Keratinocyte (primary cell): ENCODE measurements around the gene AFF2. TPM values are rescaled to one million over a fixed set of nuclear protein-coding genes. Genes with fewer than 3 reads are reported as not detected.
"Not testable (repeated sequence)": the region's sequence is repeated elsewhere in the genome, so short reads cannot be mapped to it uniquely, and the experiment has no call there.

Experiments used
- DNase-seq: peaks from one replicate; pipeline ENCODE4 v3.0.0-alpha.2; 2011; ENCODE audit warnings: low read depth, missing footprints, low spot score
- FAIRE-seq: peaks from 2 replicates; lab custom pipeline; 2011; peaks lifted over from hg19 to GRCh38; lab: Jason Lieb, UNC
- H2AFZ ChIP-seq: 2 replicates; pipeline ENCODE4 v1.6.0; 2012; ENCODE audit warnings: low read length, control low read depth, inconsistent platforms; ENCODE audit not compliant: control insufficient read depth
- H3K27ac ChIP-seq: 2 replicates; pipeline ENCODE4 v1.5.1; 2011; ENCODE audit warnings: low read length; ENCODE audit not compliant: control insufficient read depth, insufficient read depth
- H3K27me3 ChIP-seq: 3 replicates; pipeline ENCODE4 v1.6.0; 2011; ENCODE audit warnings: low read length; ENCODE audit not compliant: control insufficient read depth, insufficient read depth; ENCODE audit errors: extremely low read depth
- H3K36me3 ChIP-seq, 2 experiments: 2 replicates in 1 of 2; 3 replicates in 1 of 2; pipeline ENCODE4 v1.5.1; 2011; ENCODE audit warnings: low read length in 2 of 2, mild to moderate bottlenecking in 1 of 2; ENCODE audit not compliant: control insufficient read depth in 2 of 2, insufficient read depth in 2 of 2; ENCODE audit errors: extremely low read depth in 1 of 2
- H3K4me1 ChIP-seq: 3 replicates; pipeline ENCODE4 v1.5.1; 2011; ENCODE audit warnings: low read length; ENCODE audit not compliant: control insufficient read depth, insufficient read depth; ENCODE audit errors: extremely low read depth
- H3K4me2 ChIP-seq: 3 replicates; pipeline ENCODE4 v1.6.0; 2011; ENCODE audit warnings: low read depth, low read length; ENCODE audit not compliant: control insufficient read depth, insufficient read depth; ENCODE audit errors: extremely low read depth
- H3K4me3 ChIP-seq, 3 experiments: fragments of 200-600 bp in 1 of 3; sonication (generic) in 1 of 3; 2 replicates in 2 of 3; 3 replicates in 1 of 3; pipeline ENCODE4 v1.5.1; 2011 to 2016; ENCODE audit warnings: low read length in 3 of 3, mild to moderate bottlenecking in 3 of 3, control low read depth in 2 of 3, inconsistent platforms in 1 of 3, low read depth in 1 of 3, mixed read lengths in 1 of 3, mixed run types in 1 of 3, moderate library complexity in 1 of 3; ENCODE audit not compliant: control insufficient read depth in 2 of 3, insufficient read depth in 2 of 3; ENCODE audit errors: extremely low read depth in 1 of 3
- H3K79me2 ChIP-seq: 2 replicates; pipeline ENCODE4 v1.6.0; 2012; ENCODE audit warnings: low read length; ENCODE audit not compliant: control insufficient read depth, insufficient read depth
- H3K9ac ChIP-seq: 3 replicates; pipeline ENCODE4 v1.6.0; 2011; ENCODE audit warnings: low read length; ENCODE audit not compliant: control insufficient read depth, insufficient read depth; ENCODE audit errors: extremely low read depth
- H3K9me1 ChIP-seq: 3 replicates; pipeline ENCODE4 v1.6.0; 2011; ENCODE audit warnings: low read length; ENCODE audit not compliant: control insufficient read depth, insufficient read depth; ENCODE audit errors: extremely low read depth
- H3K9me3 ChIP-seq: 2 replicates; pipeline ENCODE4 v1.5.1; 2012; ENCODE audit warnings: low read depth, low read length; ENCODE audit not compliant: control insufficient read depth
- H4K20me1 ChIP-seq: 3 replicates; pipeline ENCODE4 v1.6.0; 2011; ENCODE audit warnings: low read length; ENCODE audit not compliant: control insufficient read depth, insufficient read depth; ENCODE audit errors: extremely low read depth
- EZH2 ChIP-seq: IDR thresholded peaks from one replicate; pipeline ENCODE4 v1.6.1; 2012; ENCODE audit warnings: inconsistent platforms, mild to moderate bottlenecking, low read length, moderate library complexity
- dilution Hi-C: fragments of 300-500 bp; cut with MboI; formaldehyde crosslinking; loops from one replicate; pipeline ENCODE4 v1.7.0; 2020; ENCODE audit warnings: low sequenced_read_pairs; ENCODE audit not compliant: extremely low pct_ligation_motif_present
- polyA plus RNA-seq, 5 experiments: library from polyadenylated mRNA; depleted of rRNA in 3 of 5; stranded (reverse) in 3 of 5; stranded (forward) in 1 of 5; unstranded in 1 of 5; fragments of >200 nt; gene quantifications; 1 replicate in 1 of 5; 2 replicates in 3 of 5; 3 replicates in 1 of 5; pipeline versions ENCODE4 v1.2.1 to v1.2.3, GENCODE V29; 2011 to 2012; ENCODE audit warnings: missing spikeins in 2 of 5, low read depth in 1 of 5, low replicate concordance in 1 of 5
- TF ChIP-seq, protein P1 (sequence below), 3 experiments: IDR thresholded peaks in 1 of 3; conservative IDR thresholded peaks in 1 of 3; optimal IDR thresholded peaks in 1 of 3; 2 replicates in 2 of 3; 3 replicates in 1 of 3; pipeline versions ENCODE3 to v1.5.1; 2011; ENCODE audit warnings: low read length in 3 of 3, mild to moderate bottlenecking in 3 of 3, moderate library complexity in 2 of 3, control low read depth in 1 of 3, inconsistent platforms in 1 of 3; ENCODE audit not compliant: insufficient read depth in 2 of 3; ENCODE audit errors: extremely low read depth in 1 of 3

Gene AFF2
- polyA plus RNA-seq, 1 donor (not counting 4 experiments of a cell fraction or from before 2014, with no cell fraction given), result 0.01 TPM

DNA sequence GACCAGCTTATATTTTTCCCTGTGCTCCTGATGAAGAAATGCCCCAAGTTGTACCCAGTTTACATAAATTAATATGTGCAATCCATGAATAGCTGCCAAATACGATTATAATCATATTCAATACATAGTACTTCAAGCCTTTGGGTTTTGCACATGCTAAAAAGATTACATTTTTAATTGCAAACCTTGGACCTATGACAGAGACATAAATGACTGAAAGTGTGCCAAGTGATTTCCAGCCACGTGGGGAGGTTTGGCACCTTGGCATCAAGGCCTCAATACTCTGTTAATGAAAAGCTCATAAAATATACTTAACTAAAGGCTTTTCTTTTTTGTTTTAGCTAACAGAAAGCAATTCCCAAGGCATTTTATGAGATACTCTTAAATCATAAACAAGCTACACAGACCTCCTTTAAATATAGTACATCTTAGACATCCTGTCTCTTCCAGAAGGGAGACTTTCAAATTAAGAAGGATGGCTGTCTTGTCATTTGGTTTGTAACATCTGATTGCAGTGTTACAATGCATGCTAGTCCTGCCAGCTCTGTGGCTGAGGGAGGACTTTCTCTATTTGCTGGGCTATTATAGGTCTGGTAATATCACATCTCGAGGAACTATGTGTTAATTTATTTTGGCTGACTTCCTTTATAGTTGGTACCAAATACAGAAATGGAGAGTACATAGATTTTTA, 404.1 kb downstream of the AFF2 start:
- FAIRE-seq (no peak), DNase-seq (no peak)
- Histone ChIP-seq H3K9me3 (no peaks in the 10 kb centered on the region), H3K4me3 (no peak overlapping the region), H3K79me2 (no peaks in the 10 kb centered on the region), H3K4me2 (no peak overlapping the region), H3K9ac (no peak overlapping the region), H4K20me1 (no peaks in the 10 kb centered on the region), H3K9me1 (no peaks in the 10 kb centered on the region), H3K27me3 (no peaks in the 10 kb centered on the region), H3K4me1 (no peaks in the 10 kb centered on the region), H3K36me3 (no peaks in the 10 kb centered on the region), H2AFZ (no peak overlapping the region), H3K27ac (no peak overlapping the region)
- dilution Hi-C loops, result no loop called here
- TF ChIP-seq EZH2, result no peak
- TF ChIP-seq, protein P1, sequence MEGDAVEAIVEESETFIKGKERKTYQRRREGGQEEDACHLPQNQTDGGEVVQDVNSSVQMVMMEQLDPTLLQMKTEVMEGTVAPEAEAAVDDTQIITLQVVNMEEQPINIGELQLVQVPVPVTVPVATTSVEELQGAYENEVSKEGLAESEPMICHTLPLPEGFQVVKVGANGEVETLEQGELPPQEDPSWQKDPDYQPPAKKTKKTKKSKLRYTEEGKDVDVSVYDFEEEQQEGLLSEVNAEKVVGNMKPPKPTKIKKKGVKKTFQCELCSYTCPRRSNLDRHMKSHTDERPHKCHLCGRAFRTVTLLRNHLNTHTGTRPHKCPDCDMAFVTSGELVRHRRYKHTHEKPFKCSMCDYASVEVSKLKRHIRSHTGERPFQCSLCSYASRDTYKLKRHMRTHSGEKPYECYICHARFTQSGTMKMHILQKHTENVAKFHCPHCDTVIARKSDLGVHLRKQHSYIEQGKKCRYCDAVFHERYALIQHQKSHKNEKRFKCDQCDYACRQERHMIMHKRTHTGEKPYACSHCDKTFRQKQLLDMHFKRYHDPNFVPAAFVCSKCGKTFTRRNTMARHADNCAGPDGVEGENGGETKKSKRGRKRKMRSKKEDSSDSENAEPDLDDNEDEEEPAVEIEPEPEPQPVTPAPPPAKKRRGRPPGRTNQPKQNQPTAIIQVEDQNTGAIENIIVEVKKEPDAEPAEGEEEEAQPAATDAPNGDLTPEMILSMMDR (optimal IDR thresholded peaks at IDR 0.05 in 1 of 3, IDR thresholded peaks at IDR 0.05 in 1 of 3, conservative IDR thresholded peaks at IDR 0.05 in 1 of 3; ENCODE audit: extremely low read depth in 1 of 3, insufficient read depth in 2 of 3, low read length in 3 of 3), result no peak

DNA sequence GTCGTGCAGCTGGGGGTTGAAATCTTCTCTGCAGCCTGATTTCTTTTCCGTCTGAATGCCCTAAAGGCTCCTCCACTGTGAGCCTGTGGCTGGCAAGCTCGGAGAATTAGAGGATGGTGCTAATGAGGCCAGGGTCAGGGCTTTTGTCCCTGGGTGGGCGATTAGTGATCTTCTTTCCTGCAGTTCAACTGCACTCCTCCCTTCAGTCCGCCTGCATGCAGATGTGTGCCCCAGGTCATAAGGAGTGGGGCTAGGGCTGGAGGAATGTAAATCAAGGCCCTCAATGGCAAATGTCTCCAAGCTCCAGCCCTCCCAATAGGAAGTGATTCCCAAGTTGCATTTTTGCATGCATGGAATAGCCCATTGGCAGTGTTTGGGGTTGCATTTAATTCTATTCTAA, 405.0 kb downstream of the AFF2 start:
- FAIRE-seq, result no peak
- dilution Hi-C loops, result no loop called here
- H3K4me3 ChIP-seq, result no peak overlapping the region

DNA sequence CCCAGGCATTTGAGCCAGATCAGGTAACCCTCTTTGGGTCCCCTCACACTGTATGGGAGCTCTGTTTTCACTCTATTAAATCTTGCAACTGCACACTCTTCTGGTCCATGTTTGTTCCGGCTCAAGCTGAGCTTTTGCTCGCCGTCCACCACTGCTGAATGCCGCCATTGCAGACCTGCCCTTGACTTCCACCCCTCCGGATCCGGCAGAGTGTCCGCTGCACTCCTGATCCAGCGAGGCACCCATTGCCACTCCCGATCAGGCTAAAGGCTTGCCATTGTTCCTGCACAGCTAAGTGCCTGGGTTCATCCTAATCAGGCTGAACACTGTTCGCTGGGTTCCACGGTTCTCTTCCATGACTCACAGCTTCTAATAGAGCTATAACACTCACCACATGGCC, 406.2 kb downstream of the AFF2 start:
- H3K27ac ChIP-seq, H3K4me1 ChIP-seq, H3K27me3 ChIP-seq, H3K4me2 ChIP-seq, DNase-seq, FAIRE-seq, H2AFZ ChIP-seq, H4K20me1 ChIP-seq, H3K9me3 ChIP-seq, H3K9ac ChIP-seq, H3K9me1 ChIP-seq, dilution Hi-C loops, H3K4me3 ChIP-seq, H3K79me2 ChIP-seq, H3K36me3 ChIP-seq: not testable (repeated sequence)

More for the DNA sequence above, 405.0 kb downstream of the AFF2 start:
- Histone ChIP-seq H3K9ac (no peak overlapping the region), H3K9me1 (no peaks in the 10 kb centered on the region), H3K36me3 (no peaks in the 10 kb centered on the region), H3K27me3 (no peaks in the 10 kb centered on the region), H3K27ac (no peak overlapping the region), H3K4me1 (no peaks in the 10 kb centered on the region), H3K9me3 (no peaks in the 10 kb centered on the region), H3K4me2 (no peak overlapping the region), H4K20me1 (no peaks in the 10 kb centered on the region), H3K79me2 (no peaks in the 10 kb centered on the region), H2AFZ (no peak overlapping the region)
- TF ChIP-seq, protein P1 (optimal IDR thresholded peaks at IDR 0.05 in 1 of 3, IDR thresholded peaks at IDR 0.05 in 1 of 3, conservative IDR thresholded peaks at IDR 0.05 in 1 of 3; ENCODE audit: extremely low read depth in 1 of 3, insufficient read depth in 2 of 3, low read length in 3 of 3), result no peak
- TF ChIP-seq EZH2, result no peak
- DNase-seq, result no peak
